Subcutaneous adipose tissue (tissue), 4 donors: ENCODE results near the gene TEX13A. TPM values are rescaled to one million over a fixed set of nuclear protein-coding genes. Genes with fewer than 3 reads are reported as not detected.

Experiments
- CTCF ChIP-seq: fragments of 450-650 bp; IDR thresholded peaks from one replicate; pipeline ENCODE4 v1.5.1; 2016; ENCODE audit warnings: low read depth, mild to moderate bottlenecking, control low read depth, antibody characterized with exemption, moderate library complexity
- total RNA-seq, 4 donors: library from RNA; depleted of rRNA; stranded (reverse); fragments of >200 nt; gene quantifications; one replicate each; pipeline ENCODE4 v1.1.0, GENCODE V29; 2016

Gene TEX13A
- total RNA-seq, 4 donors from 2014 or later = not detected

GRCh38 chrX:105260291-105261043, 40.0 kb upstream of the TEX13A start:
- no peak for TF ChIP-seq CTCF

GRCh38 chrX:105241056-105241455, 20.6 kb upstream of the TEX13A start:
- no peak for TF ChIP-seq CTCF

DNA sequence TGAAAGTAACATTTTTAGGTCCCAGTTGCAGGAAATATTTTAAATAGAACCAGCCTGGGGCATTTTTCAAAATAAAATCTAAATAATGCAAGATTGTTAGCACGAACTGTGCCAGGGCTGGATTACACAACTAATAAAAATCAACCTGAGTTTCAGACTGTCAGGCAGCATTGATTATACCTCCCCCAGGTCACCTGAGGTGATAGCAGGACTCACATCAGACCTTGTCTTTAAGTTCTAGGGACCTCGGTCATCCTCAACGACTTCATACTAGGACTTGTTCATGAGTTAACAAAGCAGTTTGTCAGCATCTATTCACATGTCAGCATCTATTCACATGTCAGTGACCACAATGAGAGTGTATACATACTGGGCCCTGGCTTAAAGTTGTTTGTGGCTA, 8.7 kb upstream of the TEX13A start:
- no peak for TF ChIP-seq CTCF

GRCh38 chrX:105228602-105229001, 8.1 kb upstream of the TEX13A start:
- TF ChIP-seq CTCF = no peak

DNA sequence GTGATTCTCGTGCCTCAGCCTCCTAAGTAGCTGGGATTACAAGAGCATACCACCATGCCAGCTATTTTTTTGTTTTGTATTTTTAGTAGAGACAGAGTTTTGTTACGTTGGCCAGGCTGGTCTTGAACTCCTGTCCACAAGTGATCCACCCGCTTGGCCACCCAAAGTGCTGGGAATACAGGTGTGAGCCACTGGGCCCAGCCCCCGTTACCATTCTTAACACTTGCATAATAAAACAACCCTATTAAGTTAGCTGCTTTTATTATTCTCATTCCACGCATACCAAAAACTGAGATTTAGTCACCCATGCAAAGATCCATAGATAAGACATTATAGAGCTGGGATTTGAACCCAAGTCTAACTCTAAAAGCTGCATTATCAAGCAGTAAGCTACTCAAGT, 6.0 kb upstream of the TEX13A start:
- TF ChIP-seq CTCF = no peak

DNA sequence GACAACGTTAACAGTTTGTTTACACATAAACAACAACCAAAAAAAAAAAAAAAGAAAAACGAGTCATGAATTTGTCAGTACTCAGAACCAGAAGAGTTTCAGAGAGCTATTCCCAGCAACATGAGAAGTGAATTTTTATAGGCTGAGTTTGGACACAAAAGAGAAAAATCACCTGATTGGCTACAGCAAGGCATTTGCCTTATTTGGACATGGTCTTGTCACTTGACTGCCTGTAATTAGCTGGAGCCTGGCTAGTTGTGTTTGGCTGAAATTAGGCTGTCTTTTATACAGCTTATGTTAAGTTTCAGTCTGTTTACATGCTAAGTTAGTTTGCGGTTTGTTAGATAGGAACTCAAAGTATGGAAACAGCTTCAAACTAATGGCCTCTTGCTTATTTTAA, 880 bp upstream of the TEX13A start:
- no peak for TF ChIP-seq CTCF

GRCh38 chrX:105219454-105220401, 766 bp downstream of the TEX13A start:
- TF ChIP-seq CTCF = no peak
